SKM-1 treated with dmso at 0.1 percent for 144 hours (cell line): ENCODE measurements around the gene IFIT1B.
"Not testable (repeated sequence)": the region's sequence is repeated elsewhere in the genome, so short reads cannot be mapped to it uniquely, and the experiment has no call there.

Source experiments
- DNase-seq: peaks from one replicate; lab custom pipeline; 2025; ENCODE audit not compliant: unreplicated experiment; lab: John Stamatoyannopoulos, UW

The IFIT1B gene

GRCh38 chr10:89377705-89378637, at the start of gene IFIT1B:
Gene IFIT1B (plus strand): TSS chr10:89378056. CDS start chr10:89378136, 80 bp downstream.
- DNase-seq, result no peak

- no peak for DNase-seq
Observed at GRCh38 chr10:89329151-89329550, 48.7 kb upstream of the IFIT1B start.

GRCh38 chr10:89330014-89330413, 47.8 kb upstream of the IFIT1B start:
- not testable (repeated sequence) for DNase-seq

GRCh38 chr10:89330537-89331212, 47.2 kb upstream of the IFIT1B start:
- no peak for DNase-seq

GRCh38 chr10:89331487-89332122, 46.3 kb upstream of the IFIT1B start:
- DNase-seq, result not testable (repeated sequence)

- no peak for DNase-seq
Observed at GRCh38 chr10:89332123-89332633, 45.7 kb upstream of the IFIT1B start.

GRCh38 chr10:89335226-89335625, 42.6 kb upstream of the IFIT1B start:
- no peak for DNase-seq

- DNase-seq, result no peak
Observed at GRCh38 chr10:89336241-89336640, 41.6 kb upstream of the IFIT1B start.

GRCh38 chr10:89337484-89337883, 40.4 kb upstream of the IFIT1B start:
- DNase-seq, result no peak

GRCh38 chr10:89338713-89339112, 39.1 kb upstream of the IFIT1B start:
- DNase-seq, result no peak

- no peak for DNase-seq
Observed at GRCh38 chr10:89339875-89340274, 38.0 kb upstream of the IFIT1B start.

- no peak for DNase-seq
Observed at GRCh38 chr10:89341649-89342048, 36.2 kb upstream of the IFIT1B start.

- DNase-seq, result no peak
Observed at GRCh38 chr10:89342206-89342958, 35.5 kb upstream of the IFIT1B start.

- DNase-seq, result no peak
Observed at GRCh38 chr10:89343089-89343767, 34.6 kb upstream of the IFIT1B start.

- DNase-seq, result no peak
Observed at GRCh38 chr10:89344156-89344555, 33.7 kb upstream of the IFIT1B start.

GRCh38 chr10:89345367-89346000, 32.4 kb upstream of the IFIT1B start:
- DNase-seq, result no peak

GRCh38 chr10:89346405-89347254, 31.2 kb upstream of the IFIT1B start:
- DNase-seq, result peak; percentile 36

- DNase-seq, result no peak
Observed at GRCh38 chr10:89347701-89348457, 30.0 kb upstream of the IFIT1B start.
